GM12864 (cell line): ENCODE measurements around the gene MAD2L2.

Source experiments
- DNase-seq: peaks from one replicate; pipeline ENCODE4 v3.0.0-alpha.2; 2011; ENCODE audit warnings: low read depth
- H3K4me3 ChIP-seq: 2 replicates; pipeline ENCODE4 v1.5.1; 2011; ENCODE audit warnings: mild to moderate bottlenecking, low read depth, low read length, control low read depth
- TF ChIP-seq, protein P1 (sequence below): IDR thresholded peaks from 2 replicates; pipeline ENCODE4 v1.5.1; 2011; ENCODE audit warnings: low read depth, mild to moderate bottlenecking, moderate library complexity, low read length, control low read depth, inconsistent platforms; ENCODE audit errors: missing control alignments

The MAD2L2 gene

DNA sequence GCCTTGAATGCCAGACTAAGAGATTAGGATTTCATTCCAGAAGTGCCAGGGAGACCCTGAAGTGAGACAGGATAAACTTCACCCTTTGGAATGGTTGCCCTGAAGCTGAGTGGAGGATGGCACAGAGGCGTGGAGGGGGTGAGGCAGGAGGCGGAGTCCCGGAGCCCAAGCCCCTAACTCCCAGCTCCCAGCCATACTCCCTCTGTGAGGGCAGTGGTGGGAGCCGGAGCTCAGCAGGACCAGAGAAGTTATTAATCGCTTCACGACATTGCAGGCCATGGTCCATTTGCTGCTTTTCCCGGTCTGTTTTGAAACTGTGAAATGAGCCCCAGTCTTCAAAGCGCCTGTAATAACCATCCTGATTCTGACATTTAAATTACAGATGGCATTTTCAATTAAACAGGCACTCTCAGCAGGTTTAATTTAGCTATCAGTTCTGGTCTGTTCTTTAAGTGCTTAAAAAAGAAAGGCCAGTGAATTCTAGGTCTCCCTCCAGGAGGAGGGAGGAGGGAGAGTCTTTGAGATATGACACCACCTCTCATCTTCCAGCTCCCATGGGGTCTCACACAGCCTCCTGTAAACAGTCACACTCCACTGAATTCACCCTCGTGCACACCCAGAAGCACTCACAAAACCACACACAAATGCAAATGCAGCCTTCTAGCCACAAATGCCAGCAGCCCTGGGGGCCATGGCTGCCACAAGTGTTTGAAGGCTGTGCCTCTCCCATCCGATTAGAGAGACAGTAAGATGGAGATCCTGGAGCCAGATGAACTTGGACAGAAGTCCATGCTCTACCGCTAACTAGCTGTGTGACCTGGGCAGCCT lies 46.4 kb downstream of the MAD2L2 start:
- TF ChIP-seq, protein P1, sequence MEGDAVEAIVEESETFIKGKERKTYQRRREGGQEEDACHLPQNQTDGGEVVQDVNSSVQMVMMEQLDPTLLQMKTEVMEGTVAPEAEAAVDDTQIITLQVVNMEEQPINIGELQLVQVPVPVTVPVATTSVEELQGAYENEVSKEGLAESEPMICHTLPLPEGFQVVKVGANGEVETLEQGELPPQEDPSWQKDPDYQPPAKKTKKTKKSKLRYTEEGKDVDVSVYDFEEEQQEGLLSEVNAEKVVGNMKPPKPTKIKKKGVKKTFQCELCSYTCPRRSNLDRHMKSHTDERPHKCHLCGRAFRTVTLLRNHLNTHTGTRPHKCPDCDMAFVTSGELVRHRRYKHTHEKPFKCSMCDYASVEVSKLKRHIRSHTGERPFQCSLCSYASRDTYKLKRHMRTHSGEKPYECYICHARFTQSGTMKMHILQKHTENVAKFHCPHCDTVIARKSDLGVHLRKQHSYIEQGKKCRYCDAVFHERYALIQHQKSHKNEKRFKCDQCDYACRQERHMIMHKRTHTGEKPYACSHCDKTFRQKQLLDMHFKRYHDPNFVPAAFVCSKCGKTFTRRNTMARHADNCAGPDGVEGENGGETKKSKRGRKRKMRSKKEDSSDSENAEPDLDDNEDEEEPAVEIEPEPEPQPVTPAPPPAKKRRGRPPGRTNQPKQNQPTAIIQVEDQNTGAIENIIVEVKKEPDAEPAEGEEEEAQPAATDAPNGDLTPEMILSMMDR = no peak
- no peak for DNase-seq
- no peak overlapping the region for H3K4me3 ChIP-seq

DNA sequence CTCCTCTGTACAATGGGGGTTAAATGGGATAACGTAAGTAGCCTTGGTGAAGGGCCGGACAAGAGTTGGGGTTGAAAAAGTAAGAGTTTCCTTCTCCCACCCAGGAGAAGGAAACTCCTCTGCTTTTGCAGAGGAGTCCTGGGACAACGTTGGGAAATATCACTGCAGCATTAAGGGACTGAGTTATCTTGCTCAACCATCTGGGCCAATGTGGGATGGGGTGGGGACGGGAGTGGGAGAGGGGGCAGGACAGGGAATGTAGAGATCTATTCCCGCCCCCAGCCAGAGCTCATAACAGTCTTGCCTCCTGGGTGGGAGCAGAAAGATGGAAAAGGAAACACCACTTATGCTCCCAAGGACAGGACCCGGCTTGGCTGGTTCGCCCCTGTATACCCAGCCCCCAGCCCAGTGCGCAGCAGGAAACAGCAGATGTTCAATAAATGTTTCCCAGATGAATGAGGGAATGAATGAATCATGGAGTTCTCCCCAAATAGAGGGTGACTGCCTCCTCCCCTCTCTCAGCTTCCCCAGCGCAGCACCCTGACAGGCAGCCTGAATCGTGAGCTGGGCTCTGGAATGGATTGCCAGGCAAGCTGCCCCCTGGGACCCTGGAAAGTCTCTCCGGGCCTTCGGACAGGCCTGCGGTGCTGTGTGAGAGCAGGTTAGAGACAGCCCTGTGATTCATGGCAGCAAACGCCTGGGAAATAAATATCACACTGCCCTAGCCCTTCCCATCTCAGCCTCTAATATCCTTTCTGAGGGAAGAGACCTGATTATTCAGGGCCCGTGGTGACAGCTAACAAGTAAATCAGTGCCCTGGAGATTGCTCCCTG lies 51.5 kb downstream of the MAD2L2 start:
- H3K4me3 ChIP-seq = no peak overlapping the region
- DNase-seq = no peak
- TF ChIP-seq, protein P1 = no peak

DNA sequence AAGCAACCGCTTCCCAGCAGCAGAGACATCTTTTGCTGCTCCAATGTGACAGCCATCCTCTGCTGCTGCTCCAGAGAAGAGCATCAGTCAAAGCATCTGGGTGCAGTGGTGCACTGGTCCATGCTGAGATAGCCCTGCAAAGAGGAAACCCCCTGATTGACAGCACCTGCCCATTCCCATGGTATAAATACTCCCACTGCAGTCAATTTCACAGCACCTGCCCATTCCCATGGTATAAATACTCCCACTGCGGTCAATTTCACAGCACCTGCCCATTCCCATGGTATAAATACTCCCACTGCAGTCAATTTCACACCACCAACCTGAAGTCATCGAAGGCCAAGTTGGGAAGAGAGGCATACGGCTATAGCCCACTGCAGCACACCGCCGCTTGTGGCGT lies 52.2 kb downstream of the MAD2L2 start:
- TF ChIP-seq, protein P1 = no peak
- DNase-seq = no peak
- no peak overlapping the region for H3K4me3 ChIP-seq

DNA sequence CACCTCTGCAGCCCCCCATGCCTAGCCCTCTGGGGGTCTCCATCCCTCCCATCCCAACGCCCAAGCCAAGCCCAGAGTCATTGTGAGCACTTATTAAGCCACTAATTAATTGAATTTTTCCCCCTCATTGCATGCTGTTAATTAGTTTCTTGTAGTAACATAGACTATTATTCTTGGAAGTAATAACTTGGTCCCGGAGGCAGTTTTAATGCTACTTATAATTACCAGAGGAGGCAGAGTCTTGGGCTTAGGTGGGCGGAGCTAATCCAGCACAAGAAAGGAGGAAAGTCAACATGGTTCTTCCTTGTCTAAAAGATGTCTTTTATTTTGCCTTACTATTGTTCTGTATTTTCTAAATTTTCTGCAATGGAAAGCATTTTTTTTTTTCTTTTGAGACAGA lies 54.4 kb downstream of the MAD2L2 start:
- H3K4me3 ChIP-seq = no peak overlapping the region
- no peak for DNase-seq
- TF ChIP-seq, protein P1 = no peak
